Ovary (tissue), 3 donors: Measurements from ENCODE around the gene FBN1.

Experiments
- EP300 ChIP-seq: sonication (generic); formaldehyde crosslinking; IDR thresholded peaks from one replicate; pipeline ENCODE4 v1.6.1; 2017; ENCODE audit warnings: antibody characterized with exemption
- POLR2A ChIP-seq: fragments of 450-650 bp; IDR thresholded peaks from one replicate; pipeline ENCODE4 v1.6.1; 2017; ENCODE audit warnings: antibody characterized with exemption, mild to moderate bottlenecking, moderate library complexity
- TF ChIP-seq, protein P1 (sequence below), 3 donors: fragments of 450-650 bp in 2 of 3; fragments of 200-600 bp in 1 of 3; IDR thresholded peaks; one replicate each; pipeline versions ENCODE4 v1.5.1 to v1.8.0; 2016 to 2022; ENCODE audit warnings: antibody characterized with exemption in 3 of 3, mild to moderate bottlenecking in 1 of 3
- donor health status: DM: no; HTN: no; CAD: no.

- TF ChIP-seq, protein P1, sequence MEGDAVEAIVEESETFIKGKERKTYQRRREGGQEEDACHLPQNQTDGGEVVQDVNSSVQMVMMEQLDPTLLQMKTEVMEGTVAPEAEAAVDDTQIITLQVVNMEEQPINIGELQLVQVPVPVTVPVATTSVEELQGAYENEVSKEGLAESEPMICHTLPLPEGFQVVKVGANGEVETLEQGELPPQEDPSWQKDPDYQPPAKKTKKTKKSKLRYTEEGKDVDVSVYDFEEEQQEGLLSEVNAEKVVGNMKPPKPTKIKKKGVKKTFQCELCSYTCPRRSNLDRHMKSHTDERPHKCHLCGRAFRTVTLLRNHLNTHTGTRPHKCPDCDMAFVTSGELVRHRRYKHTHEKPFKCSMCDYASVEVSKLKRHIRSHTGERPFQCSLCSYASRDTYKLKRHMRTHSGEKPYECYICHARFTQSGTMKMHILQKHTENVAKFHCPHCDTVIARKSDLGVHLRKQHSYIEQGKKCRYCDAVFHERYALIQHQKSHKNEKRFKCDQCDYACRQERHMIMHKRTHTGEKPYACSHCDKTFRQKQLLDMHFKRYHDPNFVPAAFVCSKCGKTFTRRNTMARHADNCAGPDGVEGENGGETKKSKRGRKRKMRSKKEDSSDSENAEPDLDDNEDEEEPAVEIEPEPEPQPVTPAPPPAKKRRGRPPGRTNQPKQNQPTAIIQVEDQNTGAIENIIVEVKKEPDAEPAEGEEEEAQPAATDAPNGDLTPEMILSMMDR (IDR thresholded peaks at IDR 0.05): no peak
- TF ChIP-seq EP300 (no peak), POLR2A (no peak)
Observed at GRCh38 chr15:48544778-48545177, 100.7 kb downstream of the FBN1 start.
